ENCODE results near the gene ZFYVE26. TPM values are rescaled to one million over a fixed set of nuclear protein-coding genes. Genes with fewer than 3 reads are reported as not detected.
"Not testable (repeated sequence)": the region's sequence is repeated elsewhere in the genome, so short reads cannot be mapped to it uniquely, and the experiment has no call there.

Gene ZFYVE26
- polyA plus RNA-seq, 2 donors = 3.7 to 5.1 TPM

- no peak overlapping the region for H3K27ac ChIP-seq (ENCODE audit: low read depth in 2 of 2, low read length in 1 of 2)
- peaks cover 5 to 7% of the 10 kb centered on the region in 2 donors for H3K9me3 ChIP-seq (ENCODE audit: control insufficient read depth in 2 of 2, insufficient read depth in 1 of 2, low read depth in 1 of 2, low read length in 1 of 2)
- no peaks in the 10 kb centered on the region for H3K36me3 ChIP-seq (ENCODE audit: control insufficient read depth in 2 of 2, insufficient read depth in 2 of 2, low read length in 1 of 2)
- no peaks in the 10 kb centered on the region for H3K27me3 ChIP-seq (ENCODE audit: control insufficient read depth in 1 of 2, insufficient read depth in 2 of 2, low read length in 2 of 2)
- no peaks in the 10 kb centered on the region for H3K4me1 ChIP-seq (ENCODE audit: control insufficient read depth in 2 of 2, insufficient read depth in 2 of 2, low read length in 1 of 2)
- WGBS, 2 donors = 92 to 95% methylated on average over 17 of the region's 17 CpGs
- H3K4me3 ChIP-seq (ENCODE audit: low read depth in 1 of 2, low read length in 2 of 2) = no peak overlapping the region
These were observed 29.7 kb upstream of the ZFYVE26 start for GRCh38 chr14:67846029-67846610.

GRCh38 chr14:67837011-67837624 is 20.7 kb upstream of the ZFYVE26 start:
- Histone ChIP-seq H3K4me3 (ENCODE audit: low read depth in 1 of 2, low read length in 2 of 2) (no peak overlapping the region), H3K4me1 (ENCODE audit: control insufficient read depth in 2 of 2, insufficient read depth in 2 of 2, low read length in 1 of 2) (no peaks in the 10 kb centered on the region), H3K27me3 (ENCODE audit: control insufficient read depth in 1 of 2, insufficient read depth in 2 of 2, low read length in 2 of 2) (no peaks in the 10 kb centered on the region), H3K36me3 (ENCODE audit: control insufficient read depth in 2 of 2, insufficient read depth in 2 of 2, low read length in 1 of 2) (no peaks in the 10 kb centered on the region), H3K9me3 (ENCODE audit: control insufficient read depth in 2 of 2, insufficient read depth in 1 of 2, low read depth in 1 of 2, low read length in 1 of 2) (no peaks in the 10 kb centered on the region), H3K27ac (ENCODE audit: low read depth in 2 of 2, low read length in 1 of 2) (no peak overlapping the region)
- WGBS, 2 donors = 17 to 30% methylated on average over 2 of the region's 2 CpGs

- H3K4me1 ChIP-seq (ENCODE audit: control insufficient read depth in 2 of 2, insufficient read depth in 2 of 2, low read length in 1 of 2) = no peaks in the 10 kb centered on the region
- H3K9me3 ChIP-seq (ENCODE audit: control insufficient read depth in 2 of 2, insufficient read depth in 1 of 2, low read depth in 1 of 2, low read length in 1 of 2) = no peaks in the 10 kb centered on the region
- H3K4me3 ChIP-seq (ENCODE audit: low read depth in 1 of 2, low read length in 2 of 2) = no peak overlapping the region
- H3K27me3 ChIP-seq (ENCODE audit: control insufficient read depth in 1 of 2, insufficient read depth in 2 of 2, low read length in 2 of 2) = no peaks in the 10 kb centered on the region
- H3K27ac ChIP-seq (ENCODE audit: low read depth in 2 of 2, low read length in 1 of 2) = no peak overlapping the region
- H3K36me3 ChIP-seq (ENCODE audit: control insufficient read depth in 2 of 2, insufficient read depth in 2 of 2, low read length in 1 of 2) = no peaks in the 10 kb centered on the region
These were observed 19.2 kb upstream of the ZFYVE26 start for GRCh38 chr14:67835596-67835995.

- Histone ChIP-seq H3K27me3 (ENCODE audit: control insufficient read depth in 1 of 2, insufficient read depth in 2 of 2, low read length in 2 of 2) (no peaks in the 10 kb centered on the region), H3K4me3 (ENCODE audit: low read depth in 1 of 2, low read length in 2 of 2) (no peak overlapping the region), H3K9me3 (ENCODE audit: control insufficient read depth in 2 of 2, insufficient read depth in 1 of 2, low read depth in 1 of 2, low read length in 1 of 2) (no peaks in the 10 kb centered on the region), H3K4me1 (ENCODE audit: control insufficient read depth in 2 of 2, insufficient read depth in 2 of 2, low read length in 1 of 2) (no peaks in the 10 kb centered on the region), H3K27ac (ENCODE audit: low read depth in 2 of 2, low read length in 1 of 2) (no peak overlapping the region), H3K36me3 (ENCODE audit: control insufficient read depth in 2 of 2, insufficient read depth in 2 of 2, low read length in 1 of 2) (no peaks in the 10 kb centered on the region)
- WGBS, 2 donors = 83 to 95% methylated on average over 1 of the region's 1 CpG
These were observed 17.0 kb upstream of the ZFYVE26 start for GRCh38 chr14:67833403-67833802.

GRCh38 chr14:67831113-67831512 is 14.7 kb upstream of the ZFYVE26 start:
- Histone ChIP-seq H3K4me1 (ENCODE audit: control insufficient read depth in 2 of 2, insufficient read depth in 2 of 2, low read length in 1 of 2) (no peaks in the 10 kb centered on the region), H3K36me3 (ENCODE audit: control insufficient read depth in 2 of 2, insufficient read depth in 2 of 2, low read length in 1 of 2) (no peaks in the 10 kb centered on the region), H3K4me3 (ENCODE audit: low read depth in 1 of 2, low read length in 2 of 2) (no peak overlapping the region), H3K9me3 (ENCODE audit: control insufficient read depth in 2 of 2, insufficient read depth in 1 of 2, low read depth in 1 of 2, low read length in 1 of 2) (no peaks in the 10 kb centered on the region), H3K27ac (ENCODE audit: low read depth in 2 of 2, low read length in 1 of 2) (no peak overlapping the region), H3K27me3 (ENCODE audit: control insufficient read depth in 1 of 2, insufficient read depth in 2 of 2, low read length in 2 of 2) (no peaks in the 10 kb centered on the region)
- WGBS, 2 donors = 85 to 90% methylated on average over 8 of the region's 8 CpGs

- Histone ChIP-seq H3K4me1 (ENCODE audit: control insufficient read depth in 2 of 2, insufficient read depth in 2 of 2, low read length in 1 of 2) (peaks cover 0 to 2% of the 10 kb centered on the region in 2 donors), H3K27me3 (ENCODE audit: control insufficient read depth in 1 of 2, insufficient read depth in 2 of 2, low read length in 2 of 2) (no peaks in the 10 kb centered on the region), H3K4me3 (ENCODE audit: low read depth in 1 of 2, low read length in 2 of 2) (no peak overlapping the region), H3K36me3 (ENCODE audit: control insufficient read depth in 2 of 2, insufficient read depth in 2 of 2, low read length in 1 of 2) (no peaks in the 10 kb centered on the region), H3K27ac (ENCODE audit: low read depth in 2 of 2, low read length in 1 of 2) (no peak overlapping the region), H3K9me3 (ENCODE audit: control insufficient read depth in 2 of 2, insufficient read depth in 1 of 2, low read depth in 1 of 2, low read length in 1 of 2) (no peaks in the 10 kb centered on the region)
These were observed 4.7 kb upstream of the ZFYVE26 start for GRCh38 chr14:67821121-67821520.

GRCh38 chr14:67820428-67820971 is 4.1 kb upstream of the ZFYVE26 start:
- no peaks in the 10 kb centered on the region for H3K9me3 ChIP-seq (ENCODE audit: control insufficient read depth in 2 of 2, insufficient read depth in 1 of 2, low read depth in 1 of 2, low read length in 1 of 2)
- H3K27ac ChIP-seq (ENCODE audit: low read depth in 2 of 2, low read length in 1 of 2) = no peak overlapping the region

GRCh38 chr14:67819563-67820421 is 3.4 kb upstream of the ZFYVE26 start, which contains the start of gene RAD51B:
TSS of gene RAD51B (plus strand) at chr14:67819779.
- Histone ChIP-seq H3K36me3 (ENCODE audit: control insufficient read depth in 2 of 2, insufficient read depth in 2 of 2, low read length in 1 of 2) (no peaks in the 10 kb centered on the region), H3K27me3 (ENCODE audit: control insufficient read depth in 1 of 2, insufficient read depth in 2 of 2, low read length in 2 of 2) (no peaks in the 10 kb centered on the region), H3K4me3 (ENCODE audit: low read depth in 1 of 2, low read length in 2 of 2) (peak within 1 kb of the TSS; percentile 63 to 98), H3K4me1 (ENCODE audit: control insufficient read depth in 2 of 2, insufficient read depth in 2 of 2, low read length in 1 of 2) (peaks cover 0 to 2% of the 10 kb centered on the region in 2 donors), H3K27ac (ENCODE audit: low read depth in 2 of 2, low read length in 1 of 2) (peak within 1 kb of the TSS in 1 of 2 donors; percentile 66), H3K9me3 (ENCODE audit: control insufficient read depth in 2 of 2, insufficient read depth in 1 of 2, low read depth in 1 of 2, low read length in 1 of 2) (no peaks in the 10 kb centered on the region)
- WGBS, 2 donors = 0 to 1% methylated on average over 30 of the region's 30 CpGs

More at GRCh38 chr14:67820428-67820971, 4.1 kb upstream of the ZFYVE26 start:
- Histone ChIP-seq H3K36me3 (ENCODE audit: control insufficient read depth in 2 of 2, insufficient read depth in 2 of 2, low read length in 1 of 2) (no peaks in the 10 kb centered on the region), H3K27me3 (ENCODE audit: control insufficient read depth in 1 of 2, insufficient read depth in 2 of 2, low read length in 2 of 2) (no peaks in the 10 kb centered on the region), H3K4me1 (ENCODE audit: control insufficient read depth in 2 of 2, insufficient read depth in 2 of 2, low read length in 1 of 2) (peaks cover 0 to 2% of the 10 kb centered on the region in 2 donors), H3K4me3 (ENCODE audit: low read depth in 1 of 2, low read length in 2 of 2) (peak overlapping the region; percentile 63 to 98)
- WGBS, 2 donors = 27% methylated on average over 13 of the region's 13 CpGs

GRCh38 chr14:67818476-67818875 is 2.1 kb upstream of the ZFYVE26 start:
- not testable (repeated sequence) for H3K27me3 ChIP-seq (ENCODE audit: control insufficient read depth in 1 of 2, insufficient read depth in 2 of 2, low read length in 2 of 2); H3K27ac ChIP-seq (ENCODE audit: low read depth in 2 of 2, low read length in 1 of 2)
- WGBS, 2 donors = 94 to 96% methylated on average over 6 of the region's 6 CpGs

More at GRCh38 chr14:67818476-67818875, 2.1 kb upstream of the ZFYVE26 start:
- H3K9me3 ChIP-seq (ENCODE audit: control insufficient read depth in 2 of 2, insufficient read depth in 1 of 2, low read depth in 1 of 2, low read length in 1 of 2); H3K4me1 ChIP-seq (ENCODE audit: control insufficient read depth in 2 of 2, insufficient read depth in 2 of 2, low read length in 1 of 2); H3K4me3 ChIP-seq (ENCODE audit: low read depth in 1 of 2, low read length in 2 of 2); H3K36me3 ChIP-seq (ENCODE audit: control insufficient read depth in 2 of 2, insufficient read depth in 2 of 2, low read length in 1 of 2): not testable (repeated sequence)

Data from esophagus (tissue), 2 donors.